ENCODE results near the gene DEFB129.
A peak's percentile ranks its signal among the peaks of the same experiment; 100 is the strongest.

Gene DEFB129

DNA sequence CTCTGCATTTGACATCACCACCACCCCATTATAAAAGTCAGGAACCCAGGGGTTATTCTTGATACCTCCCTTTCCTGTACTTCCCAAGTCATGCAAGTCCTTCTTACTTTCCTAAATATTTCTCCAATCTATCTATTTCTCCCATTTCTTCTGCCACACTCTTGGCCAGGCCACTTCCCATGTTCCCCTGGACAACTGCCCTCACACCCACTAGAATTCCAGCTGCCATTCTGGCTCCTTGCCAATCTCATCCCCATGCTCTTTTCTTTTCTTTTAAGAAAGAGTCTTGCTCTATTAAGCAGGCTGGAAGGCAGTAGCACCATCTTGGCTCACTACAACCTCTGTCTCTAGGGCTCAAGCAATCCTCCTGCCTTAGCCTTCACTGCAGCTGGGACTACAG is 45.7 kb downstream of the DEFB129 start:
- Histone ChIP-seq H3K27me3 (ENCODE audit: control insufficient read depth in 3 of 3, insufficient read depth in 3 of 3, low read depth in 1 of 3, low read length in 3 of 3) (peaks cover 0 to 2% (median 0%) of the 10 kb centered on the region in 3 experiments), H3K4me1 (ENCODE audit: control insufficient read depth in 2 of 2, insufficient read depth in 1 of 2, low read depth in 1 of 2, low read length in 2 of 2) (no peaks in the 10 kb centered on the region), H3K14ac (ENCODE audit: low read length) (no peak overlapping the region), H2BK5ac (ENCODE audit: low read length) (no peak overlapping the region), H2AFZ (ENCODE audit: low read length) (no peak overlapping the region), H3K4me2 (ENCODE audit: insufficient read depth, low read length, poor library complexity, severe bottlenecking) (no peak overlapping the region), H3K9me3 (replicated peaks in 1 of 2; ENCODE audit: control insufficient read depth in 2 of 2, insufficient read depth in 1 of 2, low read depth in 1 of 2, low read length in 2 of 2) (peaks cover 0 to 1% of the 10 kb centered on the region in 2 donors), H3K36me3 (replicated peaks in 1 of 2; ENCODE audit: control insufficient read depth in 2 of 2, insufficient read depth in 2 of 2, low read length in 2 of 2) (peaks cover 26 to 66% of the 10 kb centered on the region in 2 donors), H2AK5ac (ENCODE audit: low read depth, low read length) (no peak overlapping the region), H3K9ac (ENCODE audit: low read depth, low read length, poor library complexity) (no peak overlapping the region), H2BK12ac (ENCODE audit: low read length) (no peak overlapping the region), H4K8ac (ENCODE audit: low read depth, low read length) (no peak overlapping the region), H3K27ac (replicated peaks; ENCODE audit: low read length) (no peak overlapping the region), H2BK120ac (ENCODE audit: low read depth, low read length) (no peak overlapping the region), H2BK15ac (ENCODE audit: low read length) (no peak overlapping the region), H3K4ac (ENCODE audit: low read length) (no peak overlapping the region), H3K79me1 (ENCODE audit: low read depth, low read length) (no peaks in the 10 kb centered on the region), H3K18ac (ENCODE audit: low read length) (no peak overlapping the region), H4K91ac (ENCODE audit: low read depth, low read length, poor library complexity) (no peak overlapping the region), H3K4me3 (ENCODE audit: low read length in 2 of 2) (no peak overlapping the region), H3K23ac (ENCODE audit: low read depth, low read length, poor library complexity) (no peak overlapping the region)
- DNase-seq (ENCODE audit: low spot score) = no peak

DNA sequence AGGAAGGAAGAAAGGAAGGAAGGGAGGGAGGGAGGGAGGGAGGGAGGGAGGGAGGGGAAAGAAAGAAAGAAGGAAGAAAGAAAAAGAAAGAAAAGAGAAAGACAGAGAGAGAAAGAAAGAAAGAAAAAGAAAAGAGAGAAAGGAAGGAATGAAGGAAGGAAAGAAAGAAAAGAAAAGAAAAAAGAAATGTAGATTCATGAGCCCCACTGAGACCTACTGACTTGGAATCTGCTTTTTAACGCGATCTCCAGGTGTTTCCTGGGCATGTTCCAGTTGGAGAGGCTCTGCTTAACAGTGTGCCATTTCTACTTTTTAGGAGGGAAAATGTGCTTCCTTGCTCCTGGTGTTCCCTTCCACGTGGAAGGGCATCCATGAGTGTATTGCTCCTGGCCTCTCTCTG is 46.8 kb downstream of the DEFB129 start:
- Histone ChIP-seq H2BK15ac (ENCODE audit: low read length) (no peak overlapping the region), H3K18ac (ENCODE audit: low read length) (no peak overlapping the region), H3K14ac (ENCODE audit: low read length) (no peak overlapping the region), H2BK120ac (ENCODE audit: low read depth, low read length) (no peak overlapping the region), H3K9ac (ENCODE audit: low read depth, low read length, poor library complexity) (no peak overlapping the region), H4K8ac (ENCODE audit: low read depth, low read length) (no peak overlapping the region), H3K79me1 (ENCODE audit: low read depth, low read length) (no peaks in the 10 kb centered on the region), H3K36me3 (replicated peaks in 1 of 2; ENCODE audit: control insufficient read depth in 2 of 2, insufficient read depth in 2 of 2, low read length in 2 of 2) (peaks cover 32 to 76% of the 10 kb centered on the region in 2 donors), H3K4me3 (ENCODE audit: low read length in 2 of 2) (no peak overlapping the region), H3K4ac (ENCODE audit: low read length) (no peak overlapping the region), H2AK5ac (ENCODE audit: low read depth, low read length) (no peak overlapping the region), H4K91ac (ENCODE audit: low read depth, low read length, poor library complexity) (no peak overlapping the region), H3K9me3 (replicated peaks in 1 of 2; ENCODE audit: control insufficient read depth in 2 of 2, insufficient read depth in 1 of 2, low read depth in 1 of 2, low read length in 2 of 2) (peaks cover 0 to 1% of the 10 kb centered on the region in 2 donors), H3K23ac (ENCODE audit: low read depth, low read length, poor library complexity) (no peak overlapping the region), H3K4me2 (ENCODE audit: insufficient read depth, low read length, poor library complexity, severe bottlenecking) (no peak overlapping the region), H3K4me1 (ENCODE audit: control insufficient read depth in 2 of 2, insufficient read depth in 1 of 2, low read depth in 1 of 2, low read length in 2 of 2) (no peaks in the 10 kb centered on the region), H2BK12ac (ENCODE audit: low read length) (no peak overlapping the region), H3K27me3 (ENCODE audit: control insufficient read depth in 3 of 3, insufficient read depth in 3 of 3, low read depth in 1 of 3, low read length in 3 of 3) (no peaks in the 10 kb centered on the region), H3K27ac (replicated peaks; ENCODE audit: low read length) (no peak overlapping the region), H2AFZ (ENCODE audit: low read length) (no peak overlapping the region), H2BK5ac (ENCODE audit: low read length) (no peak overlapping the region)
- no CpG with 5 or more reads among the region's 3 CpGs for WGBS, 2 donors (ENCODE audit: extremely low coverage in 2 of 2, insufficient read length in 2 of 2, insufficient replicate concordance in 1 of 2)
- DNase-seq (ENCODE audit: low spot score) = no peak

GRCh38 chr20:275791-276190 is 48.7 kb downstream of the DEFB129 start:
- peaks cover 0 to 1% of the 10 kb centered on the region in 2 donors for H3K9me3 ChIP-seq (replicated peaks in 1 of 2; ENCODE audit: control insufficient read depth in 2 of 2, insufficient read depth in 1 of 2, low read depth in 1 of 2, low read length in 2 of 2)
- H2BK15ac ChIP-seq (ENCODE audit: low read length) = no peak overlapping the region
- no peak overlapping the region for H2BK120ac ChIP-seq (ENCODE audit: low read depth, low read length)
- H3K23ac ChIP-seq (ENCODE audit: low read depth, low read length, poor library complexity) = no peak overlapping the region
- H3K14ac ChIP-seq (ENCODE audit: low read length) = no peak overlapping the region
- no peak overlapping the region for H2BK12ac ChIP-seq (ENCODE audit: low read length)
- no peak overlapping the region for H3K4me3 ChIP-seq (ENCODE audit: low read length in 2 of 2)
- peaks cover 33 to 81% of the 10 kb centered on the region in 2 donors for H3K36me3 ChIP-seq (replicated peaks in 1 of 2; ENCODE audit: control insufficient read depth in 2 of 2, insufficient read depth in 2 of 2, low read length in 2 of 2)
- WGBS, 2 donors (ENCODE audit: extremely low coverage in 2 of 2, insufficient read length in 2 of 2, insufficient replicate concordance in 1 of 2) = no CpG with 5 or more reads among the region's 7 CpGs
- no peak overlapping the region for H3K4me2 ChIP-seq (ENCODE audit: insufficient read depth, low read length, poor library complexity, severe bottlenecking)
- H3K4ac ChIP-seq (ENCODE audit: low read length) = no peak overlapping the region
- no peak overlapping the region for H3K18ac ChIP-seq (ENCODE audit: low read length)
- no peak overlapping the region for H4K91ac ChIP-seq (ENCODE audit: low read depth, low read length, poor library complexity)
- no peaks in the 10 kb centered on the region for H3K4me1 ChIP-seq (ENCODE audit: control insufficient read depth in 2 of 2, insufficient read depth in 1 of 2, low read depth in 1 of 2, low read length in 2 of 2)
- H3K79me1 ChIP-seq (ENCODE audit: low read depth, low read length) = no peaks in the 10 kb centered on the region
- H3K9ac ChIP-seq (ENCODE audit: low read depth, low read length, poor library complexity) = no peak overlapping the region
- no peaks in the 10 kb centered on the region for H3K27me3 ChIP-seq (ENCODE audit: control insufficient read depth in 3 of 3, insufficient read depth in 3 of 3, low read depth in 1 of 3, low read length in 3 of 3)
- H4K8ac ChIP-seq (ENCODE audit: low read depth, low read length) = no peak overlapping the region
- no peak overlapping the region for H3K27ac ChIP-seq (replicated peaks; ENCODE audit: low read length)
- DNase-seq (ENCODE audit: low spot score) = no peak
- H2AK5ac ChIP-seq (ENCODE audit: low read depth, low read length) = no peak overlapping the region
- H2BK5ac ChIP-seq (ENCODE audit: low read length) = no peak overlapping the region
- H2AFZ ChIP-seq (ENCODE audit: low read length) = no peak overlapping the region

DNA sequence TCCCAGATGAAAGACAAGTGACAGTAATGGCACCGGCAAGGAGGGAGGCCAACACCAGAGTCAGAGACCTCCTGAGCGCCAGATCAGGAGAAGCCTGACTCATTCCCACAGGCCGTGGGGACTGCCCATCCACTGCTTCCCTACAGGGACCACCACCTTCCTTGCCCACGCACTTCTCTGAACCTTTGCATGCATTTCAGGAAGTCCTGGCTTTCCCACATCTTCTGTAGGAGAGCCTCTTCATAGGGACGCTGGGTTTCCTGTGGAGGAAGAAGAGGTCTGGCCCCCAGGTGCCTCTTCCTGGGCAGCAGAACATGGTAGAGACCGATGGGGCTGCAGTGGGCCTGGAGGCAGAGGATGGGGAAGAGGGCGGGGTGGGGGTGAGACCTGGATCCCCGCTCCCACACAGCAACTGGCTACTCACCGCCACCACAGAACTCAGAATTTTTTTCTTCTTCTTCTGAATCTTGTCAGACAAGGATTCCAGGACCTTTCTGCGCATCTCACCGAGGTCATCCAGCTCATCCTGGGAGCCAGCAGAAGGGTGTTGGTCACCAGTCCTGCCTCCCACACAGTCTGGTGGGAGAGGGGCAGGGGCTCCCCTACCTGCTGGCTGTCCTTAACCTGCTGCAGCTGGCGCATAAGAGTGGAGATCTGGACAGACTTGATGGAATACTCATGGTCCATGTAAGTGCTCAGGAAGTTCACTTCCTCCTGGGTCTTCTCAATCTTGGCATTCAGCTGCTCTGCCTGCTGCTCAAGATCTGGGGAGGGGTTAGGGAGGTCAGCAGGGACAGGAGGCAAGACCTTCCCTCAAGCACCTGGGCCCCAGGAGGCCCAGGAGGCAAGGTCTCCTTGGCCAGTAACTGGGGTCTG is 49.8 kb downstream of the DEFB129 start:
- Histone ChIP-seq H3K4me2 (ENCODE audit: insufficient read depth, low read length, poor library complexity, severe bottlenecking) (no peak overlapping the region), H3K4ac (ENCODE audit: low read length) (no peak overlapping the region), H3K9me3 (replicated peaks in 1 of 2; ENCODE audit: control insufficient read depth in 2 of 2, insufficient read depth in 1 of 2, low read depth in 1 of 2, low read length in 2 of 2) (peaks cover 0 to 1% of the 10 kb centered on the region in 2 donors), H3K27me3 (ENCODE audit: control insufficient read depth in 3 of 3, insufficient read depth in 3 of 3, low read depth in 1 of 3, low read length in 3 of 3) (no peaks in the 10 kb centered on the region), H3K9ac (ENCODE audit: low read depth, low read length, poor library complexity) (no peak overlapping the region), H4K8ac (ENCODE audit: low read depth, low read length) (no peak overlapping the region), H3K18ac (ENCODE audit: low read length) (no peak overlapping the region), H4K91ac (ENCODE audit: low read depth, low read length, poor library complexity) (no peak overlapping the region), H3K23ac (ENCODE audit: low read depth, low read length, poor library complexity) (no peak overlapping the region), H3K27ac (replicated peaks; ENCODE audit: low read length) (no peak overlapping the region), H3K4me3 (ENCODE audit: low read length in 2 of 2) (no peak overlapping the region), H2BK5ac (ENCODE audit: low read length) (peak overlapping the region; percentile 26), H2BK120ac (ENCODE audit: low read depth, low read length) (no peak overlapping the region), H3K4me1 (ENCODE audit: control insufficient read depth in 2 of 2, insufficient read depth in 1 of 2, low read depth in 1 of 2, low read length in 2 of 2) (no peaks in the 10 kb centered on the region), H3K79me1 (ENCODE audit: low read depth, low read length) (no peaks in the 10 kb centered on the region), H3K36me3 (replicated peaks in 1 of 2; ENCODE audit: control insufficient read depth in 2 of 2, insufficient read depth in 2 of 2, low read length in 2 of 2) (peaks cover 36 to 85% of the 10 kb centered on the region in 2 donors), H2AFZ (ENCODE audit: low read length) (no peak overlapping the region), H2BK12ac (ENCODE audit: low read length) (no peak overlapping the region), H2AK5ac (ENCODE audit: low read depth, low read length) (no peak overlapping the region), H2BK15ac (ENCODE audit: low read length) (no peak overlapping the region), H3K14ac (ENCODE audit: low read length) (no peak overlapping the region)
- no peak for DNase-seq (ENCODE audit: low spot score)
- WGBS, 2 donors (ENCODE audit: extremely low coverage in 2 of 2, insufficient read length in 2 of 2, insufficient replicate concordance in 1 of 2) = no CpG with 5 or more reads among the region's 12 CpGs

Measured in neuronal stem cell (in vitro differentiated cells).